Stimulated activated CD8-positive, alpha-beta memory T cell treated with anti-CD3 and anti-CD28 coated beads, Interleukin-15, amount 100 ng/mL, for 24 hours (primary cell): ENCODE measurements around the gene JPT2.

Source experiments
- DNase-seq: peaks from one replicate; pipeline ENCODE4 v3.0.0-alpha.2; 2020; ENCODE audit warnings: low read depth

Gene JPT2

DNA sequence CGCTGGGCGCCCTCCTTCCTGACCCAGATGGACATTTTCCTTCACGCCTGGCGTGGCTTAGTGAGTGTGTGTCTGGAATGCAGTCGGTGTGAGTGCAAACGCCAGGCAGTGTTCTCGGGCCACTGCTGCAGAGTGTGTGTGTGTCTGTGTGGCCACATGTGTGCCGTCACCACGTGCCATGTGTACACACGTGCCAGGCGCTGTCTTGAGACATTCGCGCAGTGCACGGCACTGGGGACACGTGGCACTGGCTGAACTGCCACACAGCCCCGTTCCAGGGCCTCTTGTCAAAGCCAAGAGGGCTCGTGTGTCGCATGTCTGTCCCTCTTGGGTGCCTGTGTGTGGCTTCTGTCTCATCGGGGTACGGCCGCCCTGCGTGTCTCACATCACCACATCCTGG lies 56.7 kb downstream of the JPT2 start:
- DNase-seq = no peak

DNA sequence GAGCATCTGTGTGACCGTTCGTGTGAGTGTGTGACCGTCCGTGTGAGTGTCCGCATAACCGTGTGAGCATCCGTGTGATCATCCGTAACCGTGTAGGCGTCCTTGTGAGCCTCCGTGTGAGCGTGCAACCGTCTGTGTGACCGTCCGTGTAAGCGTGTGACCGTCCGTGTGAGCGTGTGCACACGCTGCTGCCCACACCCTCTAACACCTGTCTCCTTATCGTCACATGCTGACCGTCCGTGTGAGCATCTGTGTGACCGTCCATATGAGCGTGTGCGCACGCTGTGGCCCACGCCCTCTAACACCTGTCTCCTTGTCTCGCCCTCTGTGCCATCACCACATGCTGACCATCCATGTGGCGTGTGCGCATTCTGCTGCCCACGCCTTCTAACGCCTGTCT lies 62.2 kb downstream of the JPT2 start:
- no peak for DNase-seq

DNA sequence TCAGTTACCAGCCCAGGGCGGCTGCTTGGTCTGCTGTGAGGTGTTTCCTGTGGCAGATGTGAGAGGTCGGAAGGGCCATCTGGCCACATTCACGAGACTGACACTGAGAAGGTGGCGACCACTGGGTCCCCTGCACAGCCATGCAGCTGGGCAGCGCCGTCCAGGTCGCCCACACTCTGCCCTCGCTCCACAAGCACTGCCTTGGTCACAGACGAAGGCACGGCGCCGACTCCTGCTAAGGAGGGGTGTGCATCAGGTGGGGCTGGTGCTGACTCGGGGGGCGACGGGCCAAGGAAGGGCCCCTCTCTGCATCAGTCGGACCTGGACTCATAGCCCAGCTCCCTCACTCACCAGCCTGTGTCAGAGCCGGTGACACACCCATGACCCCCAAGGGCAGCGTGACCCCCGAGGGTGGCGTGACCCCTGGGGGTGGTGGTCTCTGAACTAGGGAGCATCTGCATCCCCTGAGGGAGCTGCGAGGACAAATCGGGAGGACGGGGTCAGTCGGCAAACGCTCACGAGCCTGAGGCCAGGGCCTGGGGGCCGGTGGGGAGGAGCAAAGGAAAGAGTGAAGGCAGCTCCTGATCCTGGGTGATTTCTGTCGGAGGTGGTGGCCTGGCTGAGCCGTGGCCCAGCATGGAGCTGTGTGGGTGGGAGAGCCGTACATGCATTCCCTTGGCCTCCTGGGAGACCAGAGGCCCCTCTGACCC lies 62.9 kb downstream of the JPT2 start:
- no peak for DNase-seq

DNA sequence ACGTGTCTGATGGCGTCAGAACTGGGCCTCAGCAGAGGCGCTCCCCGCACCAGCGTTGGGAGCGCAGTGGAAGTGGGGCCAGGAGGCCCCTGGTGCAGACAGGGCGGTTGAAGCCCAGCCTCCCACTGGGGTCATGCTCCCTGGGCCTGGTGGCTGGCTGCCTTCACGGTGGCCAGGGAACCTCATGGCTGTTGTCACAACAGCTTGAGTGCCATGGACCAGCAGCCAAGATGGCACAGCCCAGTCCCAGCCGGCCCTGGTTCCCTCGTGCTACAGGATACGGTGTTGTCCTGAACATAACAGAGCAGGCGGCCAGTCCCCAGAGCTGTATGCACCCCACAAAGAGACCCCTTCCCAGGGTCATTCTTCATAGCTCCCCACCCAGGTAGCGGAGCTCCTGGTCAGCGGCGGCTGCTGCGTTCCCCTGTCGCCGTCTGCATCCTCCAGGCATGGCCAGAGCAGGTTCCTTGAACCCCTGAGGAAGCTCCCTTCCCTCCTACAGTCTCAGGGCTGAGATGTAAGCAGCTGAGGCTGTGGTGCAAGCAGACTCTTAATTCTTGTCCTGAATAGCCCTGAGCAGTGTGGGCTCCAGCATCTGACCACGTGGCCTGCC lies 63.6 kb downstream of the JPT2 start:
- DNase-seq = no peak

DNA sequence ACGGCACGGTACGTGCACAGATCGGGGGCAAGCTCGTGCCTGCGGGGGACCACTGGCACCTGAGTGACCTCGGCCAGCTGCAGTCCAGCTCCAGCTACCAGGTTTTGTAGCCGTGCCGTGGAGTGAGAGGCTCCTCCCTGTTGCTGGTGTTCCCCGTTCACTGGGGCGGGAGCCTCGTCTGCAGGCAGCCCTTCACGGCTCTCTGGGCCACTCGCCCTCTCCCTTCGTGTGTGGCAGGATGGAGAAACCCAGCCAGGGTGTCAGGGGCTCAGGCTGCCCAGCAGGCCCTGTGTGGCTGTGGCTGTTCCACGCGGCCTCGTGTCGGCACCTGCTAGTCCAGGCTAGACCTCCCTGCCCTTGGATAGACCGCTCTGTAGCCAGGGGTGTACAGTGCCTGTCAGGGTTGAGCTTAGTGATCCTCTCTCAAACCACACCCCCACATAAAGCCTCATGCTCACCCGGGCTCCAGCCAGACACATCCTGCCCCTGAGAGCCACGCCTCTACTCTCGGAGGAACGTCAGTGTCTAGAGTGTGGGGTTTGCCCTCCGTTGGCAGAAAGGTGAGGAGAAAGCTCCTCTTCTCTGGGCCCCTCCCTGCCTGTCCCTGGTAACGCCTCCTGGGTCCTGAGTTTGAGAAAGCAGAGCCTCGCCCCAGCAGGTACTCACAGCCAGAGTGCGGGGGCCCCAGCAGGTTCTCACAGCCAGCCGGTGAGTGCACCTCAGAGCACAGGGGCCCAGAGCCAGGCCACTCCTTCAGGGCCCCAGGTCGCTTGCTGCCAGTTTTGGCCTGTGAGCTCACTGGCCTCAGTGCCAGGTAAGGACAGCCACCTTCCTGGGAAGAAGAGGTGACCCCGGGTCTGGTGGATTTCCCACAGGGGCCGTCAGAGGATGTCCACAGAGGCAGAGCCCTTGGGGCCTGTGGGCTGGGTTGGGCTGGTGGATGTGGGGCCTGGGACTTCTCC lies 65.6 kb downstream of the JPT2 start:
- no peak for DNase-seq

DNA sequence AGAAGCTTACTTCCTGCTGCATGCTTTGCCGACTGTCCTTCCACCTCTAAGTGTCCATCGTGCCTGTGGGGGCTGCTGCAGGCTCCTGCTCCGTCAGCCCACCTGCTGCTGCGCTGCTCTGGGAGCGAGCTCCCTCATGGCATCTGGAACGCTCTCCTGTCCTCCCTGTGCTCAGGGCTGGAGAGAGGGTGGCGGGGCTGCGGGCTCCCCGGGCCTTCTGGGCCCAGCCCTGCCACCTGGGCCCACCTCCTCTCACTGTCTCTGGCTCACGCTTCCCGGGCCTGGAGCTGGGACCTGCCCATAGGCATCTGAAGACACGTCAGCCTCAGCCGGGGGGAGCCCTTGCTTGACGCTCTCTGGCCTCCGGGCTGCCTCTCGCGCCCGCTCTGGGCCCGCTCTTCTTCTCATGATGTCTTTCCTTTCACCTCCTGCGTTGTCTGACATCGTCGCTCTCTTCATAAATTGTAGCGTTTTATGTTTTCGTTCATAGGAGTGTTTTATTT lies 66.3 kb downstream of the JPT2 start:
- DNase-seq = no peak

DNA sequence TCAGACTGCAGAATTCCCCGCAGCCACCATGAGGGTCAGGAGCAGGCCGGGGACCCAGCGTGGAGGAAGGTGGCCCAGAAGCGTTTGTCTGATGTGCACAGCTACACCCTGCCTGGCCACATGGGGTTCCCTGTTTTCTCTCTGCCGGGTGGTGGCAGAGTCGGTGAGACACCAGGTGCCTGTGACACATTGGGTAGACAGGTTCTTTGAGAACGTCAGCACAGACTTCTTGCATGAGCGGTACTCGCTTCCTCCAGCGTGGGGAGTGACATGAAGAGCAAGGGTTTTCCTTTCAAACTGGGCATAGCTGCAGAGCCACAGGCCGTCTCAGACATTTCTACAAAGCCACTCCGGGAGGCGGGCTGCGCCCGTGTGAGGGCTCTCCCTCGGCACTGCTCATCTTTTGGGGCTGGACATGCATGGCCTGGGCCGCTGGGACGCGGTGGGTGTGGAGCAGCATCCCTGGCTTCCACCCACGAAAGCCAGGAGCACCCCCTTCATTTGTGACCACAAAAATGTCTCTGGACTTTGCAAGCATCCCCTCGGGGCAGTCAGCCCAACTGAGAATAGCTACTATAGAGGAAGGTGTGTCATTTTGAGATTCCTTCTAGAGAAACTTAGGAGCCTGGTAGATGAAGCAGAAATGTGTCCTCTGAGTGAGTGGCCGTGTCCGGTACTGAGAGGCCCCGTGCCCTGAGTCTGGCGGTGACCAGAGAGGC lies 67.3 kb downstream of the JPT2 start:
- DNase-seq = no peak

DNA sequence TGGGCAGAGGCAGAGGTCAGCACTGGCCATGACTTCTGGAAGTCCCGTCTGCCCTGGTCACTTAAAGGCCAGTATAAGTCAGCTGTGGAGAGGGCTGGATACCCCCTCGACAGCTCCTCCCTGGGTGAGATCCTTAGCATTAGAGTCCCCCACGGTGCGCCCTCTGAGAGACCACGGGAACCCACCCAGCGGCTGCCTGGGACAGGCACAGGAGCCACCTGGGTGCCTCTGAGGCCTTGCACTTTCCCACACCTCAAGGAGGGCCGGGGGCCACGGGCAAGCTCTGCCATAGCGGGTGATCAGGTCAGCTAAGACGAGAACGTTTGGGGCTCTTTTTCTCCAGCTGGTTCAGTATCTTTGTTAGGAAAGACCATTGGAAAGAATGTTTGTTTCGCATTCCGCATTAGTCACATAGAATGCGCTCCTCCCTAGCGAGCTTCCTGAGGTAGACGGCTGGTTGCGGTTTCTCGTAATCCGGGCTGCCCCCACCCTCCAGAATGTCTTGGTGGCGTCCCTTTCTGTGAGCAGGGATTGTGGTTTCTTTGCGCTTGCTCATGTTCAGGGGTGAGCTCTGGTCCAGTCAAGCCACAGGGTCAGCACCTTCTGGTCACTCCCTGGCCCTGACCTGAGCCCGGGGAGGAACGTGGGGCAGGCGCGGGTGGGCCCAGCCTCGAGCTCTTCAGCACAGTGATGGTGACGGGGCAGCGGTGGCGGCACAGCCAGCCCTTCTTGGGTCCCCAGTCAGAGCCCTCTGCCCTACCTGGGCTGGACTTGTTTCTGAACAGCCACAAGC lies 68.0 kb downstream of the JPT2 start:
- no peak for DNase-seq

DNA sequence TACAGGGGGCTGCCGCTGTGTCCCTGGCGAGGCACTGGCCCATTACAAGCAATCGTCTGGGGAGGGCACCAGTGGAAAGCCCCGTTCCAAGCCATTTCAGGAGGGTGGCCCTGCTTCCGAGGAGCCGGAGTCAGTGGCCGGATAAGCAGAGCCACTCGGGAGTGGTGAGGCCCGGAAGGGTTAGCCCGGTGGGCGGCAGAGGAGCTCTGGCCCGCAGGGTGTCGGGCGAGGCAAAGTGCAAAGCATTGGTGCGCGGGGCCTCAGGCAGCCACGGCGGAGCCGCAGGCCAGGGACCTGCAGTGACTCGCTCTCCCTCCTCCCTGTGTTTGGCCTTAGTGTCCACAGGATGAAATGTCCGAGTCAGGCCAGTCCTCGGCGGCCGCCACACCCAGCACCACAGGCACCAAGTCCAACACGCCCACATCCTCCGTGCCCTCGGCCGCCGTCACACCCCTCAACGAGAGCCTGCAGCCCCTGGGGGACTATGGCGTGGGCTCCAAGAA lies 68.7 kb downstream of the JPT2 start:
- no peak for DNase-seq

DNA sequence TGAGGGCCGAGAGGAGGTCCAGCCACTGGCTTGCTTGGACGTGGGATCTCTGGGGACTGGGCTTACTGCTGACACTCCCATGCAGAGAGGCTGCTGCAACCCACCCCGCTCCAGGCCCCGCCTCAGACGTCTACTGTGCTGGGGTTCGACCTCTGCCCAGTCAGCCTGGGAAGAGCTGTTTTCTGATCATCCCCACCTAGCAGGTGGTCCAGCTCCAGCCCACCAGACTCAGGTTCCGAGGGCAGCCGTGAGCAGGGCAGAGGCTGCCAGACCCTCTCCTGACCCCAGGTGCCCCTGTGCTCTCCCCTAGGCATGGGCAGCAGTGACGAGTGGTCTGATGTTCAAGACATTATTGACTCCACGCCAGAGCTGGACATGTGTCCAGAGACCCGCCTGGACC lies 69.9 kb downstream of the JPT2 start:
- no peak for DNase-seq

DNA sequence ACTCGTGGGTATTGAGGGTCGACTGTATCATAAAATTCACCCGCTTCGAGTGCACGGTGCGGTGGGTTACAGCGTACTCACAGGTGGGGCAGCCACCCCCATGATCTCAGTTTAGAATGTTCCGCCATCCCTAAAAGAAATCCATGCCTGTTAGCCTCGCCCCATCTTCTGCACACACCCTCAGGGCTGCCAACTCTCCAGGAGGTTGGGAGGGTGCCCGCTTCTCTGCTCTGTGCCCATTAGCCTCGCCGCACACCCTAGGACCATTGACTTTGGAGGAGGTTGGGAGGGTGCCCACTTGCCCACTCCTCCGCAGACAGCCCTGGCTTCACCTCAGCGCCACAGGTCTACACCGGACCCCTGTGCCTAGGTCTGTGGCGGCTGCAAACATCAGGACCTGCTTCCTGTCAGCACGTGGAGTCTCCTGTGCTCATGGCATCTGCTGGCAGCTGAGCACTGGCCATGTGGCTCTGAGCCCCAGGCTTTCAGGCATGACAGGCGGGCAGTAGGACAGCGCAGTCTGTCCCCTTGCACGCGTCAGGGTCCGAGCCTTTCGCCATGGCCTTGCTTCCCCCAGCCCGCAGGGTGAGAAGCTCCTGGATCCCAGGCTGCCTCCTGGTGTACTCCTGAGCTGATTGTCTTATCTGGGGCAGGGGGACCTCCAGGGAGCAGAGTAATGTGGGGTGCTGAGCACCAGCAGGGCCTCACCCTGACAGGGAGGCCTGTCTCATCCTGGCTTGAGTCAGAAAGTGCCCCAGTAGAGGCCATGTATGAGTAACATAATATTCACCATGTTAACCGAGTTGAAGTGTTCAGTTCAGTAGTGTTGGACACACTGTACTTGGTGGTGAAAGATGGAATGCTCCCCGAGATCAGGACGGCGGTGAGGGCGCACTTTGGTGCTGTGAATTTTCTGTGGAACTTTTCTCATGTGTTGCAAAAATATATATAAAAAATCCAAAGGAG lies 71.4 kb downstream of the JPT2 start:
- DNase-seq = no peak
